Prostate gland (tissue), 2 donors: ENCODE results near the gene MUC6. TPM values are rescaled to one million over a fixed set of nuclear protein-coding genes. Genes with fewer than 3 reads are reported as not detected.
A peak's percentile ranks its signal among the peaks of the same experiment; 100 is the strongest.

ENCODE experiments used
- DNase-seq: peaks from one replicate; pipeline ENCODE4 v3.0.0-alpha.2; 2019; ENCODE audit warnings: low spot score
- H3K27ac ChIP-seq, 2 donors: fragments of 200-600 bp; sonication (generic); 2 replicates each; pipeline ENCODE4 v1.5.1; 2017 to 2019
- H3K27me3 ChIP-seq: fragments of 200-600 bp; sonication (generic); replicated peaks from 2 replicates; pipeline ENCODE4 v1.5.1; 2019; ENCODE audit not compliant: insufficient read depth
- H3K36me3 ChIP-seq, 2 donors: fragments of 200-600 bp; sonication (generic); 1 replicate in 1 of 2; 2 replicates in 1 of 2; pipeline versions ENCODE4 v1.5.1 to v1.8.1; 2017 to 2019
- H3K4me1 ChIP-seq: fragments of 200-600 bp; sonication (generic); replicated peaks from 2 replicates; pipeline ENCODE4 v1.5.1; 2019
- H3K4me3 ChIP-seq, 2 donors: fragments of 200-600 bp; sonication (generic); 2 replicates each; pipeline ENCODE4 v1.5.1; 2017 to 2019
- H3K9me3 ChIP-seq: fragments of 200-600 bp; sonication (generic); 2 replicates; pipeline ENCODE4 v1.5.1; 2017
- CTCF ChIP-seq, 4 experiments: fragments of 200-600 bp in 2 of 4; fragments of 450-650 bp in 2 of 4; sonication (generic) in 2 of 4; IDR thresholded peaks; 1 replicate in 3 of 4; 2 replicates in 1 of 4; pipeline ENCODE4 v1.5.1; 2016 to 2019; ENCODE audit warnings: antibody characterized with exemption in 4 of 4, mild to moderate bottlenecking in 2 of 4, moderate library complexity in 2 of 4
- POLR2A ChIP-seq: fragments of 450-650 bp; IDR thresholded peaks from one replicate; pipeline ENCODE4 v1.6.1; 2016; ENCODE audit warnings: antibody characterized with exemption, mild to moderate bottlenecking
- POLR2AphosphoS5 ChIP-seq: sonication (generic); formaldehyde crosslinking; IDR thresholded peaks from one replicate; pipeline ENCODE4 v1.6.1; 2017; ENCODE audit warnings: antibody characterized with exemption
- WGBS: methylation state at CpG from one replicate; pipeline ENCODE4 v1.1.5; 2018; 5-methylcytosine and 5-hydroxymethylcytosine counted together
- intact Hi-C: fragments of 100-400 bp; cut with DNase I; formaldehyde crosslinking; loops from one replicate; pipeline ENCODE4 v1.14.2; 2022
- total RNA-seq, 2 donors: library from RNA; depleted of rRNA; stranded (reverse); fragments of >200 nt; gene quantifications; one replicate each; pipeline ENCODE4 v1.1.0, GENCODE V29; 2016

MUC6 gene
- total RNA-seq, 2 donors from 2014 or later, result 0.74 to 2.3 TPM

- Histone ChIP-seq H3K4me1 (no peaks in the 10 kb centered on the region), H3K27ac (no peak overlapping the region), H3K27me3 (no peaks in the 10 kb centered on the region), H3K4me3 (no peak overlapping the region), H3K36me3 (no peaks in the 10 kb centered on the region), H3K9me3 (no peaks in the 10 kb centered on the region)
- no peak for DNase-seq
- WGBS, result 57% methylated on average over 18 of the region's 18 CpGs
- intact Hi-C loops, result no loop called here
- no peak for TF ChIP-seq CTCF (IDR thresholded peaks at IDR 0.05)
- peak; percentile 5 for TF ChIP-seq POLR2AphosphoS5
Observed at GRCh38 chr11:1060852-1061616, 24.5 kb upstream of the MUC6 start.

- WGBS, result 71% methylated on average over 16 of the region's 16 CpGs
- intact Hi-C loops, result no loop called here
- H3K27ac ChIP-seq, result no peak overlapping the region
- H3K9me3 ChIP-seq, result no peaks in the 10 kb centered on the region
- DNase-seq, result no peak
- H3K4me3 ChIP-seq, result no peak overlapping the region
- H3K36me3 ChIP-seq, result no peaks in the 10 kb centered on the region
- TF ChIP-seq CTCF (IDR thresholded peaks at IDR 0.05) (no peak), POLR2AphosphoS5 (no peak), POLR2A (no peak)
- H3K4me1 ChIP-seq, result peaks cover 1% of the 10 kb centered on the region
- no peaks in the 10 kb centered on the region for H3K27me3 ChIP-seq
Observed at GRCh38 chr11:1060410-1060809, 23.9 kb upstream of the MUC6 start.

- 88% methylated on average over 15 of the region's 15 CpGs for WGBS
Observed at GRCh38 chr11:1059759-1060158, 23.2 kb upstream of the MUC6 start.

GRCh38 chr11:1057806-1058205, 21.3 kb upstream of the MUC6 start:
- Histone ChIP-seq H3K9me3 (no peaks in the 10 kb centered on the region), H3K27me3 (no peaks in the 10 kb centered on the region), H3K27ac (no peak overlapping the region), H3K36me3 (no peaks in the 10 kb centered on the region), H3K4me1 (peaks cover 19% of the 10 kb centered on the region), H3K4me3 (no peak overlapping the region)
- DNase-seq, result no peak
- TF ChIP-seq POLR2A (no peak), POLR2AphosphoS5 (no peak), CTCF (IDR thresholded peaks at IDR 0.05) (no peak)
- WGBS, result 89% methylated on average over 16 of the region's 16 CpGs
- intact Hi-C loops, result no loop called here

More at GRCh38 chr11:1059759-1060158, 23.2 kb upstream of the MUC6 start:
- Histone ChIP-seq H3K9me3 (no peaks in the 10 kb centered on the region), H3K27ac (no peak overlapping the region), H3K36me3 (no peaks in the 10 kb centered on the region), H3K4me3 (no peak overlapping the region), H3K4me1 (peaks cover 6% of the 10 kb centered on the region), H3K27me3 (no peaks in the 10 kb centered on the region)
- TF ChIP-seq POLR2A (no peak), POLR2AphosphoS5 (no peak), CTCF (IDR thresholded peaks at IDR 0.05) (no peak)
- DNase-seq, result no peak
- intact Hi-C loops, result no loop called here
